Suppressor macrophage (primary cell): ENCODE results near the gene TEAD3.
"Not testable (repeated sequence)": the region's sequence is repeated elsewhere in the genome, so short reads cannot be mapped to it uniquely, and the experiment has no call there.

Experiments used
- DNase-seq, 4 experiments: peaks; one replicate each; pipeline ENCODE4 v3.0.0-alpha.2; 2020 to 2022
- total RNA-seq, 17 experiments: gene quantifications; one replicate each; lab custom pipeline; 2026; ENCODE audit warnings: mixed read lengths in 6 of 17, inconsistent platforms in 3 of 17; lab: John Stamatoyannopoulos, UW

The TEAD3 gene
- total RNA-seq = 0 to 2.3 (median 0.14) reads per million in 17 experiments

DNA sequence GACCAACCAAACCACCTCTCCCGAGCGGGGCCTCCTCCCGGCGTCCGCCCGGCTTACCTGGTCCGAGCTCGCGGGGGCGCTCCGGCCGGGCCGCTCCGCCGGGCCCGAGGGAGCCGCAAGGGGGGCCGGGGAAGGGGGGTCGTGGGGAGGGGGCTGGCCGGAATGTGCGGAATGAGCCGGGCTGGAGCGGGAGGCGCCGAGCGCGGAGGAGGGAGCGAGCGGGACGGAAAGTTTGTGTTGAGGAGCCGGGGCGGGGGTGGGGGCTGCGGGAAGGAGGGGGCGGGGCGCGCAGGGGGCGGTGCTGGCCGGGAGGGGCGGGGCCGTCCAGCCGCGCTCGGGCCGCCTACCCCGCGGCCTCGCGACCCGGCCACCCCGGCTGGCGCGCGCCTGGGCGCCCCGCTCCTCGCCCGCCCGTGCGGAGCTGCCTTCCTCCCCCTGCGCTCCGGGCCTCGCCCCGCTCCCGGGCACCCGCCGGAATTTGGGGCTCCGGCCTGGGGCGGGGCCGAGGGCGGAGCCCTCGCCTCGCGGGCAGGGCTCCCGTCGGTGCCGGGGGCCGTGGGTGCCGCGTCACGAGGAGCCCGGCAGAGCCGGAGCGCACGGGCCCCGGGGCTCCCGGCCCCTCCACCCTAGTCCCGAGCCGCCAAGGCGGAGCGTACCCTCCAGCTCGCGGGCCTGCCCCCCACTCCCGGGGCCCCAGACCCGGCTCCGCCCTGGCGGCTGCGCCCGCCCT lies at the start of gene TEAD3:
TSS of gene TEAD3 (minus strand) at position 239 of the 730 bp plus-strand sequence.
- DNase-seq = peak; percentile 24 to 58 (median 33)

DNA sequence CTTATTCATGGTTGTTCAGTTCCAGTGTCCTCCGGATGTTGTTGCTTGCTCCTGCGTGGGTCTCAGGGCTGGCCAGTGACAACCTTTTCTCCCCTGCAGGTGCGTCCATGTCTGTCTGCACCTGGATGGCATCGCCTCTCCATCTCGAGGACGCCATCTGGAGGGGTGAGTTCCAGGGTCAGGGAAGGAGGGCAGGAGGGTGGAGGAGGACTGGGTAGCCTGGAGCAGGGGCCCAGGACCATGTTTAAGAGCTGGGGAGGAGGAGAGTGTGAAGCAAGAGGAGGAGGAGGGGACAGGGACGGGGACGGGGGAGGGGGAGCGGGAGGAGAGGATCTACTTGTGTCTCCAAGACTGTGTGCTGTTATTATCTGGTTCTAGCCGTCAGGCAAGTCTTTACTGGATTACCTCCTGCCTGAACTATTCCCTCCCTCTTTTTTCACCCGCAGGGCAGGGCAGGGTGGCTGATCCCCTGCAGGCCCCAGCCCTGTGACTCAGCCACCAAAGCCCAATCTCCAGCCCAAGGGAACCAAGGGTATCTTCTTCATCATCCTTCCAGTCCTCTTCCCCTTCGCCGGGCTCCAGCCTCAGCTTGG lies 48.0 kb upstream of the TEAD3 start:
- no peak for DNase-seq

DNA sequence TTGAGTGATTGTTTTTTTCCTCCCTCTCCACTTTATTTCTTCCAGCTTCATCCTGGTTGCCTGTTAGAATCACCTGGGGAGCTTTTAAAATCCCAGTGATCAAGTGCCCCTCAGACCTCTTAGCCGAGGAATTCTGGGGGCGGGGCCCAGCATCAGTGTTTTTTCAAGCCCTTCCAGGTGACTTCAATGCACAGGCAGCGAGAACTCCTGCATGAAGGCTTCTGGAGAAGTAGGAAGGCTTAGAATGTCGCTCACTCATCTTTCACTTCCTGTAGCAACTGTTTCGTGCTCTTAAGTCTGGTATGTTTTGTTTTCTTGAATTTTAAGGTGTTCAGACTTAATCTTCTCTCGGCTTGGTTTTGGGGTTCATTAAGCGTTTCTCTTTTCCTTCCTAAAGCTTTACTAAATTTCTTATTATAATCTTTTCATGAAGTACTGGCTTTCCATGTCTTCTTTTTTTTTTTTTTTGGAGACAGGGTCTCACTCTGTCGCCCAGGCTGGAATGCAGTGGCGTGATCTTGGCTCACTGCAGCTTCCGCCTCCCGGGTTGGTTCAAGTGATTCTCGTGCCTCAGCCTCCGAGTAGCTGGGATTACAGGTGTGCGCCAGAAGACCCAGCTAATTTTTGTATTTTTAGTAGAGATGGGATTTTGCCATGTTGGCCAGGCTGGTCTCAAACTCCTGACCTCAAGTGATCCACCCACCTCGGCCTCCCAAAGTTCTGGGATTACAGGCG lies 46.7 kb upstream of the TEAD3 start:
- DNase-seq = no peak

DNA sequence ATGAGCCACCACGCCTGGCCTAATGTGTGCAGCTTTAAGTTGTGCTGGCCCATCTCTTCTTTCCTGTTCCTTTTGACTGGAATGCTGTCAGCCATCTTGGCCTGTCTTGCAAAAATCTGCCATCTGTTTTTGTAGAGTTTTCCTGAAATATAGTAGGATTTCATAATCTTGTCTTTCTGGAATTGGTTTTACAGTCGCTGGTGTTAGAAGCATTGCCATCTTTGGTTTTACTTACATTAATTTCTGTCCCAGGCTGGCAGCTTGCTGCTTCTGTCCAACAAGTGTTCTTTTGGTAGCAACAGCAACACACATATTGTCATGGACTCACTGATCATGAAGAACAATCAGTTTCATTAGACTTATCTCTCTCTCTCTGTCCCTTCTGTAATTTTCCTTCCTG lies 45.0 kb upstream of the TEAD3 start:
- DNase-seq = no peak

DNA sequence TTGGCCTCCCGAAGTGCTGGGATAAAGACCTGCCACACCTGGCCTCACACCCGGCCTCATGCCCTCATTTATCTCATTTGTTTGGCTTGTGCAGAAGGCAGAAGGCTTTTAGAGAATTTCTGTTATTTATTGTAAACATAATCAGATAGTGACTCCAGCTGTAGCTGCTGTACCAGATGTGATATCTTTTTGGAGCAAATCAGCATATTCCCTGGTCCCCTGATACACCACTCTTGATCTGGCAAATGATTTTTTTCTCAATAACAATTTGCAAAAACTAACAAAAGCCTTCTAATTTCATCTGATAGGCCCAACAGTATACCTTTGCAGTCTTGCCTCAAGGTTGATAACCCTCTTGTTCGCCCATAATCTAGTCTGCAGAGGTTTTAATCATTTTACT lies 42.3 kb upstream of the TEAD3 start:
- no peak for DNase-seq

DNA sequence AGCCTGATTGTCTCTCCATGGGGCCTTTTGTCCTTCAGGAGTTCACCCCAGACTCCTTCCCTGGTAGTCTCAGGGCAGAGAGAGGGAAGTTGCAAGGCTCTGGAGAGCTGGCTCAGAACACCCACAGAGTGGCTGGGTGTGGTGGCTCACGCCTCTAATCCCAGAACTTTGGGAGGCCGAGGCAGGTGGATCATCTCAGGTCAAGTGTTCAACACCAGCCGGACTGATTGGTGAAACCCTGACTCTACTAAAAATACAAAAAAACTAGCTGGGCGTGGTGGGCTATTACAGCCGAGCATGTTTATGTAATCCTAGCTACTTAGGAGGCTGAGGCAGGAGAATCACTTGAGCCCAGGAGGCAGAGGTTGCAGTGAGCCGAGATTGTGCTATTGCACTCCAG lies 39.0 kb upstream of the TEAD3 start:
- DNase-seq = not testable (repeated sequence)

DNA sequence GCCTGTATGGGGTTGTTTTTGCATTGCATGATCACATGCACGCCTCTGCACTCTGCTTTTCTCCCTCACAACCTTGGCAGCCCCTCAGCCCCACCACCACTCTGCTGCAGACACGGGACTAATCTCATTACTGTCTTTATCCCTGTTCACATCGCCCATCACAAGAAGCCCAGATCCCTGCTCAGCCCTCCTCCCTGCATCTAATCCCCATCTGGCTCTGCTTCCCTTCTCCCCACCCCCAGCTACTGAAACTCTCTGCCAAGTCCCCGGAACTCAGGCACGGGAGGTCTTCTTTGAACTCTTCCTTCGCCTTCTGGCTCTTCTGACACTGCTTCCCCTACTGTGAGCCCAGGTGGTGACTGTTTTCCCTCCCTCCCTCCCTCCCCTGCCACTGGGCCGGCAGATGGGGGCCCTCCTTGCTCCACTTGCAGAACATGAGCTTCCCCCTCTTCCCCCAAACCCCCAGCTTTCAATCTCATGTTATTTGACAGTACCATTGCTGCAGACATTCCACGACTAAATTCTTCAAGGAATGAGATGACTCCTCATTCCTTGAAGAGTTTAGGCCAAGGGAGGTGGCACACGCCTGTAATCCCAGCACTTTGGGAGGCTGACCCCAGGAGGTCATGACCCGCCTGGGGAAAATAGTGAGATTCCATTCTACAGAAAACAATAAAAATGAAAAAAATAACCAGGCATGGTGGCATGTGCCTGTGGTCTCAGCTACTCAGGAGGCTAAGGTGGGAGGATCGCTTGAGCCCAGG lies 37.7 kb upstream of the TEAD3 start:
- no peak for DNase-seq

DNA sequence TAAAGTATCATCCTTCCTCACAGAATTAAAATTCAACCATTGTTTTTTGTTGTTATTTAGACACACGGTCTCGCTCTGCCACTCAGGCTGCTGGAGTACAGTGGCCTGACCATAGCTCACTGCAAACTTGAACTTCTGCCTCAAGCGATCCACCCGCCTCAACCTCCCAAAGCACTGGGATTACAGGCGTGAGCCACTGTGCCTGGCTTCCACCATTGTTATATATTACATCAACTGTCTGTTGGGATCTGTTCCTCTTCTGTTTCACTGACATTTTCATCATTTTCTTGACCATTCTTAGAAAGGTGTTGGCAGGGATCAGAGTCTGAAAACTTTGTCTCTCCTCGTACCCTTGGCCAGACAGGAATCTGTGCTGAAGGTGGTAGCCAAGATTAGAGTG lies 37.1 kb upstream of the TEAD3 start:
- DNase-seq = no peak

DNA sequence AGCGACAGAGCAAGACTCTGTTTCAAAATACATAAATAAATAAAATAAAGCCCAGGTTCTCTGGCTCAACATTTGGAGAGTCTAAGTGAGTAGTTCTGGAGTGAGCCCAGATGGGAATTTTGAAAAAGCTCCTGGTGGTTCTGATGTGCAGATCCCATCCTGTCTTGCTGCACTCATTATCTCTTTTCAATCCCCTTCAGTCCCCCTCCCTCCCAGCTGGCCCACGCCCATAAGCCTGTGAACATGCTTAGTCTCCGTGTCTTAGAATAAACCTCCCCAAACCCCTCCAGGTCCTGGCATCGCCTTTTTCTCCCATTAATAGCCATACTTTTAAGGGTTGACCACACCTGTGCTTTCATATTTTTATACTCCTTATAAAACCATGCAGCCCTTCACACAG lies 35.2 kb upstream of the TEAD3 start:
- no peak for DNase-seq

DNA sequence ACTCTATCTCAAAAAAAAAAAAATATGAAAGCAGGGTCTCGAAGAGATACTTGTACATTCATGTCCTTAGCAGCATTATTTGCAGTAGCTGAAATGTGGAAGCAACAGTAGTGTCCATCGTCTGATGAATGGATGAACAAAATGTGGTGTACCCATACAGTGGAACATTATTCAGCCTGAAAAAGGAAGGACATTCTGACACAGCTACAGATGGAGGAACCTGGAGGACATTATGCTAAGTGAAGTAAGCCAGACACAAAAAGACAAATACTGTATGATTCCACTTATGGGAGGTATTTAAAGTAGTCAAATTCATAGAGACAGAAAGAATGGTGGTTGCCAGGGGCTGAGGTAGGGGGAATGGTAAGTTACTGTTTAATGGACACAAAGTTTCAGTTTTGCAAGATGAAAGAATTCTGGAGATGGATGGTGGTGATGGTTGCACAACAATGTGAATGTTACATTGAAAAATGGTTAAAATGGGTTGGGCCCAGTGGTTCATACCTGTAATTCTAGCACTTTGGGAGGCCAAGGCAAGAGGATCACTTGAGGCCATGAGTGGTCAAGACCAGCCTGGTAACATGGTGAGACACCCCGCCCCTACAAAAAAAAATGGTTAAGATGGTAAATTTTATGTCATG lies 27.6 kb upstream of the TEAD3 start:
- DNase-seq = no peak

DNA sequence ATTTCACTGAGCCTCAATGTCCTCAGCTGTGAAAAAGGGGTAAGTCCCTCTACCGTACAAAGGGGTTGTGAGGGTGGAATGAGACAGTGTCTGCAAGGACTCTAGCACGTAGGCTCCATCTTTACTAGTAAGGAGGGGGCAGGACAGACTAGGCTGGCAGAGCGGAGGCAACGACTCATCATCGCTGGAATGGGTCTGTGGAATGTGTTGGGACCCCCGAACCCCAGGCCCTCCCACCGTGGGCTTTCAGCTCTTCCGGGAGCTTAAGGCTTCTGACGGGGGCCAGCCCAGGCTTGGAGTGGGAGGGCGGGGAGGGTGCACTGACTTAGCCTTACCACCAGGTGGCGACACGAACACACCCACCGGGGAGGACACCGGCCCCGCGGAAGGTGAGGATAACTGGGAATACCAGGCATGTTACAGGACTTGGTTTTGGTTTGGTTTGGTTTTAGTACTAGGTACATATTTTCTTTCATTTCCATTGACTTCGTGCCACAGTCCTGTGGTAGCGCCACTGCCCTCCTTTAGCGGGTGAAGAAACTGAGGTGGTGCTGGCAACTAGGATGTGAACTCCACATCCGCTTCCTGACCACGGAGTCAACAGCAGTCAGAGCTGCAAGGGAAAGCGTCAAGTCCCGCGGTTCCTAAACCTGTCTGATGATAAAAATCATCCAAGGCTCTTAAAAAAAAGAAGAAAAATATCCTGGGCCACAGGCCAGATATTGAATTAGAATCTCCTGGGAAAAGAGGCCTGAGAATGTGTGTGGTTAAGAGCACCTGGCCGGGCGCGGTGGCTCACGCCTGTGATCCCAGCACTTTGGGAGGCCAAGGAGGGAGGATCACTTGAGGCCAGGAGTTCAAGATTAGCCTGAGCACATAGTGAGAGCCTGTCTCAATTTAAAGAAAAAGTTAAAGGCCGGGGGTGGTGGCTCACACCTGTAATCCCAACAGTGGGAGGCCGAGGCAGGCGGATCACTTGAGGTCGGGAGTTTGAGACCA lies 26.1 kb upstream of the TEAD3 start:
- peak; percentile 65 to 83 (median 78) for DNase-seq

DNA sequence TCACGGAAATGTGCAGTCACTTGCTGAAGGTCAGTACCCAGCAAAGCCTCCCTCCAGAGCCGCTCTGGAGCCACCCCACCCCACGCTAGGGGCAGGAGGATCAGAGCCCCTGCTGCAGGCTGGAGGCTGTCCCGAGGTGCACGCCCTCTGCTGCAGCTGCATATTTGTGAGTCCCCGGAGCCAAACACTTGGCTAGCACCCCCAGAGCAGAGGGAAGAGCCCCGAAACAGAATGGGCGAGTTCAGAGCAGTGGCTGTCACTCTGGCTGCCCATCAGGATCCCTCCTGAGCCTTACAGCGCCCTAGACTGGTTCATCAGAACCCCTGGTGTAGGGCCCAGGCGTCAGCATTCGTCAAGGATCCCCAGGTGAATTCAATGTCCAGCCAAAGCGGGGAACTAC lies 25.3 kb upstream of the TEAD3 start:
- DNase-seq = no peak

DNA sequence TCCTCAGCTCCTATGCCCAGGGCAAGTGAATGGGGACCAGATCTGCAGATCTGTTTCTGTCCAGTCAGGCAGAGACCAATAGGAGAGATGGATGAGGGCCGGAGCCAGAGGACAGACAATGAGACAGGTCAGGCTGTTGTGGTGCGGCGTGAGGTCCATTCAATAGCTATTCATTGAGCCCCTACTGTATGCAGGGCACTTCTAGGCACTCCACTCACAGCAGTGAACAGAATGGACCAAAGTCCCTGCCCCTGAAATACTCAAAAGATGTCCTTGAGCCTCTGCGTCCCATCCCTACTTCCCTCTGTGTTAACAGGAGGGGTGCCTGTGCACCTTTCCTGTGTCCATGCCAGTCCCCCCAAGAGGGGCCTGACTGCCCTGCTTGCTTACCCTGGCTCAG lies 24.4 kb upstream of the TEAD3 start:
- DNase-seq = no peak

DNA sequence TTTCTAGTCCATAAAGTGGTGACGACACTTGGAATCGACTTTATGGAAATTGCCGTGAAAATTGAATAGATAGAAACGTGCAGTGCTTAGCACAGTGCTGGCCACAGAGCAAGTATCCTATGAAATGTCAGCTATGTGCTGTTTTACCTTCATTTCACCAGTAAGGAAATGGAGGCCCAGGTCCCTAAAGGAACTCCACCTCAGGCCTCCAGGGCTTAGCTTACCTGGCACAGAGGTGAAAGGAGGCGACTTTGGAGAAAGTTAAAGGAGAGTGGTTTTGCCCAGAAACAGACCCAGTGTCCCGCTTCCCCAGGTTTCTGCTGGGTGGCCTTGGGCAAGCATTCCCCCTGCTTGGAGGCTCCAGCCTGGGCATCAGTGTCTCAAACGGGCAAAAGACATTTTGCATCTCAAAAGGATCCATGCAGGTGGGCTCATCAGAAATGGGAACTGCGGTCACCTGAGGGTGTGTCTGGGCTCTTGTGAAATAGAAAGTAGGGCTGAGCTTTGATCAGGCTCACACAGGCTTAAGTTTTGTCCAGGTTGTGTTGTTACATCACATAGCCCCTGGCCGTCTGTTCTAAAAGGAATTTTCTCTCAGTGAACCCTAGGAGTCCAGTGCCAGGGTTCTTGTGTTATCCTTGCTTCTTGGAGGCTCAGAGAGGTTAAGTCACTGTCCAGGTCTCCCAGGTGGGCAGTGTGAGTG lies 22.6 kb upstream of the TEAD3 start:
- DNase-seq = no peak

DNA sequence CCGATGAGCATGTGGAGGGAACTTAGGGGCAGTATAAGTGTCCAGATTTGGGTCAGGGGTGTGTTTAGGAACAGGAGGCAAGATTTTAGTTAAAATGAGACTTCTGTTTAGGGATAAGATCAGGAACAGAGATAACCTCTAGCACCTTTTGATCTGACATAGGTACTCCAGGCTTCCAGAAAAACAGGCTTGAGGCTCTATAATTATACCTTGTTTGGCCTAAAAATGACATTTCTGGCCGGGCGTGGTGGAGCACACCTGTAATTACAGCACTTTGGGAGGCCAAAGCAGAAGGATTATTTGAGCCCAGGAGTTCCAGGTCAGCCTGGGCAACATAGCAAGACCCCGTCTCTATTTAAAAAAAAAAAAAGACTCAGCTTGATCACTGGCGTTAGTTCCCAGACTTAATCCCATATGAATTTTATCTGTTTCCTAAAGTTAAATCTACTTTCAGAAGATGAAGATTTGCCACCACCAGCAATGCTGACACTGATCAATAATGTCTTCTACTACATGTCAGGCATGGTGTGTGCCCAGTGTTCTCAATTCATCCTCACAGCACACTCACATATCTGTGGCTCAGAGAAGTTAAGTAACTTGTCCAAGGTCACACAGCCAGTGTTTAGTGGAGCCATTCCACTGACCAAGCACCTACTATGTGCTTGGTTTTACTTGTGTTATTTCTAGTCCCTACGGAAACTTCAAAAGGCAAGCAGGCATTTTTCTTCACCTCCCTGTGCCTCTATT lies 21.9 kb upstream of the TEAD3 start:
- no peak for DNase-seq

DNA sequence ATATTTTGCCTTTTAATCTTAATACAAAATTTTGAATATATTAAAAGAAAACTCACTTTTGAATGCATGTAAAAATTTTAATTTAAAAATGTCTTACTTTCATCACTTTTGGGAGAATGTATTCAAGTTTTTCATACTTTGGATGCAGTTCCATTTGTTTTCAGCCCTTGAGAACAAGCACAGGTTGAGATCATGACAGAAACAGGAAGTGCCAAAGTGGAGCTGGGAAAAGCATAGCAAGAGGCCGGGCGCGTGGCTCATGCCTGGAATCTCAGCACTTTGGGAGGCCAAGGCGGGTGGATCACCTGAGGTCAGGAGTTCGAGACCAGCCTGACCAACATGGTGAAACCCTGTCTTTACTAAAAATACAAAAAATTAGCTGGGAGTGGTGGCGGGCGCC lies 21.1 kb upstream of the TEAD3 start:
- peak in 1 of 4 experiments; percentile 36 for DNase-seq

DNA sequence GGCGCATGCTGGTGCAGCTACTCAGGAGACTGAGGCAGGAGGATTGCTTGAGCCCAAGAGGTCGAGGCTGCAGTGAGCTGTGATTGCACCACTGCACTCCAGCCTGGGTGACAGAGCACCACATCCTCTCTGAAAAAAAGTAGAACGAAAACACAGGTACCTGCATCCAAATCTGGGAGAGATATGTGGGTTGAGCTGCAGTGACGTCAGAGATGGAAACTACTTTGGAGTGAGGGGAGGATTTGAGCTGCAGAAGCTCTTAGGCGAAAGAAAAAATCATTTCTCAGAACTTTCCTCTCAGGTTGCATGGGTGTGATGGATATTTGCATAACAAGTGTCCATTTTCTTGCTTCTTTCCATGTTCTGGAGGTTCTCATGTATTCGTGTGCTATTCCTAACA lies 19.8 kb upstream of the TEAD3 start:
- no peak for DNase-seq

DNA sequence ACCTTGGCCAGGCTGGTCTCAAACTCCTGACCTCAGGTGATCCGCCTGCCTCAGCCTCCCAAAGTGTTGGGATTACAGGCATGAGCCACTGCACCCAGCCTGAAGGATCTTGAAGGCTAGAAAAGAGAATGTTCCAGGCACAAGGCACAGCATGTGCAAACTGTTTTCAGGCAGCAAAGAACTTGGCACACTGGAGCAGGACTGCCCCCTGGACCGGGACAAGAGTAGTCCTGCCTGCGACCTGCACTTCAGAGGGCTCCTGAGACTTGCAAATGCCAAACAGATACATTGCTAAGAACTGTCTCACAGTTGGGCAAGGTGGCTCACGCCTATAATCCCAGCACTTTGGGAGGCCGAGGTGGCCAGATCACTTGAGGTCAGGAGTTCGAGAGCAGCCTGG lies 19.1 kb upstream of the TEAD3 start:
- not testable (repeated sequence) for DNase-seq

DNA sequence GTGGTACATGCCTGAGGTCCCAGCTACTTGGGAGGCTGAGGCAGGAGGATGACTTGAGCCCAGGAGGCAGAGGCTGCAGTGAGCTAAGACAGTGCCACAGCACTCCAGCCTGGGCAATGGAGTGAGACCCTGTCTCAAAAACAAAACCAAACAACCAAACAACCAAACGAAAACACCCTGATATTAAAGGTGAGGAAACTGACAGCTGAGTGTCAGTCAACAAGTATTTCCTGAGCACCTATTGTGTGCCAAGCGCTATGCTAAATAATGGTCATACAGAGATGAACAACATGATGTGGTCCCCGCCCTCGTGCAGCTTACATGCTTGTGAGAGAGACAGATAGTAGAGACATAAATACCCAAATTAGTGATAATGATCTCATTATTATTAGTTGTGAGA lies 17.7 kb upstream of the TEAD3 start:
- DNase-seq = no peak

DNA sequence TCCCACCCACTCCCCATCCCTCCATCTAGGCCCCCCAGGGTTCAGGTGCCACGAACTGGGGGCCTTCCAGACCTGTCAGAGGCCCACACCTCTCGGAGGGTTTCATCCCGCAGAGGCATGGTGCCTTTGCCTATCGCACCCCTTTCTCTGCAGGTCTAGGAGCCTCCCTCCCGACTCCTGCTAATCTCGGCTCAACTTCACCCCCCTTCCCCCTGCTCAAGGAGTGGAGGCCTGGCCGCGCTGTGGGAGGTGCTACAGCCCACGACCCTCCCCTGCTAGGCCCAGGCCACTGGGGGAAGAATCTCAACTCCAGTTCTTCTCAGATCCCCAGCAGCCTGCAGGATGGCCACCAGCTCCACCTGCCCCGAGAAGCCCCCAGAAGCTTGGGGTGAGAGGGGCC lies 15.9 kb upstream of the TEAD3 start, which contains the start of gene TULP1:
TSS of gene TULP1 (minus strand) at position 157 of the 400 bp plus-strand sequence. CDS start at position 119, 38 bp downstream.
- no peak for DNase-seq
